HEK293 (cell line): Measurements from ENCODE around the gene PRKG2.

Experiments
- CTCF ChIA-PET: fragments of 350-600 bp; formaldehyde crosslinking; extraction: SDS; loops from one replicate; lab custom pipeline; 2021; ENCODE audit warnings: antibody characterized with exemption; lab: Yijun Ruan, JAX
- POLR2A ChIA-PET: fragments of 300-600 bp; formaldehyde crosslinking; extraction: SDS; loops from one replicate; lab custom pipeline; 2020; ENCODE audit warnings: antibody characterized with exemption, inconsistent platforms; lab: Yijun Ruan, JAX
- H3K27ac ChIP-seq: fragments of 200-500 bp; sonication (Bioruptor generic); 2 replicates; pipeline ENCODE4 v1.5.1; 2014; ENCODE audit warnings: low read depth, low read length, control low read depth, inconsistent platforms; ENCODE audit errors: extremely low read depth
- H3K36me3 ChIP-seq, 2 experiments: fragments of 200-500 bp in 1 of 2; sonication (Bioruptor generic) in 1 of 2; 1 replicate in 1 of 2; 2 replicates in 1 of 2; pipeline ENCODE4 v1.5.1; 2014 to 2017; ENCODE audit warnings: inconsistent platforms in 2 of 2, low read length in 2 of 2; ENCODE audit not compliant: control insufficient read depth in 2 of 2, insufficient read depth in 1 of 2
- H3K4me1 ChIP-seq: fragments of 200-500 bp; sonication (Bioruptor generic); 2 replicates; pipeline ENCODE4 v1.5.1; 2014; ENCODE audit warnings: mild to moderate bottlenecking, low read length, inconsistent platforms; ENCODE audit not compliant: control insufficient read depth, insufficient read depth
- H3K4me3 ChIP-seq: 2 replicates; pipeline ENCODE4 v1.5.1; 2011; ENCODE audit warnings: low read depth, mild to moderate bottlenecking, control low read depth, low read length, moderate library complexity
- H3K9me3 ChIP-seq: fragments of 200-500 bp; sonication (Bioruptor generic); 2 replicates; pipeline ENCODE4 v1.5.1; 2014; ENCODE audit warnings: low read depth, low read length, inconsistent platforms; ENCODE audit not compliant: control insufficient read depth, insufficient read depth
- AEBP2 ChIP-seq: fragments of 450-650 bp; formaldehyde crosslinking; IDR thresholded peaks from 2 replicates; pipeline ENCODE4 v1.5.1; 2016; ENCODE audit warnings: missing biosample characterization, missing genetic modification characterization, borderline replicate concordance
- BCL6B ChIP-seq: fragments of 450-650 bp; formaldehyde crosslinking; IDR thresholded peaks from 2 replicates; pipeline ENCODE4 v1.5.1; 2017; ENCODE audit warnings: missing biosample characterization, missing genetic modification characterization
- HOXD13 ChIP-seq: sonication (generic); formaldehyde crosslinking; IDR thresholded peaks from 2 replicates; pipeline ENCODE4 v1.8.0; 2022; ENCODE audit warnings: missing genetic modification reagents, borderline replicate concordance
- KLF8 ChIP-seq: fragments of 450-650 bp; formaldehyde crosslinking; IDR thresholded peaks from 2 replicates; pipeline ENCODE4 v1.5.1; 2016; ENCODE audit warnings: missing biosample characterization, missing genetic modification characterization
- OVOL3 ChIP-seq: fragments of 450-650 bp; formaldehyde crosslinking; IDR thresholded peaks from 2 replicates; pipeline ENCODE4 v1.5.1; 2016; ENCODE audit warnings: missing biosample characterization, missing genetic modification characterization
- ZBTB1 ChIP-seq: fragments of 450-650 bp; formaldehyde crosslinking; IDR thresholded peaks from 2 replicates; pipeline ENCODE4 v1.5.1; 2016; ENCODE audit warnings: missing biosample characterization, missing genetic modification characterization
- ZBTB7A ChIP-seq: fragments of 450-650 bp; formaldehyde crosslinking; IDR thresholded peaks from 2 replicates; pipeline ENCODE4 v1.5.1; 2016; ENCODE audit warnings: low read depth, missing biosample characterization, missing genetic modification characterization
- ZFP41 ChIP-seq: fragments of 450-650 bp; formaldehyde crosslinking; IDR thresholded peaks from 2 replicates; pipeline ENCODE4 v1.5.1; 2016; ENCODE audit warnings: missing biosample characterization, missing genetic modification characterization, borderline replicate concordance
- ZNF121 ChIP-seq: fragments of 450-650 bp; formaldehyde crosslinking; IDR thresholded peaks from 2 replicates; pipeline ENCODE4 v1.5.1; 2016; ENCODE audit warnings: missing biosample characterization, missing genetic modification characterization
- ZNF366 ChIP-seq: fragments of 450-650 bp; formaldehyde crosslinking; conservative IDR thresholded peaks from 2 replicates; pipeline ENCODE4 v1.5.1; 2016; ENCODE audit warnings: missing biosample characterization, missing genetic modification characterization
- ZNF561 ChIP-seq: fragments of 450-650 bp; IDR thresholded peaks from 2 replicates; pipeline ENCODE4 v1.5.1; 2018; ENCODE audit warnings: missing biosample characterization, missing genetic modification characterization, borderline replicate concordance
- ZNF600 ChIP-seq: fragments of 450-650 bp; formaldehyde crosslinking; IDR thresholded peaks from 2 replicates; pipeline ENCODE4 v1.5.1; 2016; ENCODE audit warnings: missing biosample characterization, missing genetic modification characterization
- TF ChIP-seq, protein P1 (sequence below): sonication (generic); formaldehyde crosslinking; IDR thresholded peaks from 2 replicates; pipeline ENCODE4 v1.8.1; 2022; ENCODE audit warnings: mild to moderate bottlenecking, moderate library complexity, missing genetic modification reagents
- TF ChIP-seq, protein P2 (sequence below): fragments of 450-650 bp; formaldehyde crosslinking; IDR thresholded peaks from 2 replicates; pipeline ENCODE4 v1.5.1; 2016; ENCODE audit warnings: missing biosample characterization, missing genetic modification characterization
- TF ChIP-seq, protein P3 (sequence below): fragments of 450-650 bp; formaldehyde crosslinking; IDR thresholded peaks from 2 replicates; pipeline ENCODE4 v1.5.1; 2016; ENCODE audit warnings: missing biosample characterization, missing genetic modification characterization, borderline replicate concordance

PRKG2 gene

DNA sequence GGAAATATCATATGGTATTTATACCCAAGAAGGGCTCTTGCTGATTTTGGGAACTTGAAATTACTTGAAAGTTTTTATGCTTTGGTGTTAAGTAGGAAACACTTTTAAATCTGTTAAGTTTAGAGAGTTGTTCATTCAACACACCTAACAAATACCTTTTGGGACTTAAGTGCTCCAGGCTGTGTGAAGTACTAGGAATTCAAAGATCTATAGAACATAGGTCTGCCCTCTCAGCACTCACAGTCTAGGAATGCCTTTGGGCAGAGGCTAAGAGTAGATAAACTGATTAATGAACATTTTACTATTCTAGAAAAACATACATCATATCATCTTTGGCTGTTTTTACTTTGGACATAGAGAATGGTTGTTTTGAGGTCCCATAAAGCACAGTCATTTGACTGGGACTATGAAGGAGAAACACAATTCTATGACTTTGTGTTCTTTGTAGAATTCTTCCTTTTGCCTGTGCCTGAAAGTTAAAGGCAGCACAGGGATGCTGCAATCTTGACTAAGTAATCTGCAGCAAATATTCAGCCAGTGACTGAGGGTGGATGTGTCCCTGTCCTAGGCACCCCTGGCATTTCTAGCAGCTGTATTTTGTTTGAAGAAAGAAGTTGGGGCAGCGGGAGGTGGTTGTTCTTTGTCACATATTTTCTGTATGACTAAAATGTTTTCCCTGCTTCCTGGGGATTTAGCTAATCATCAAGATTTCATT is 176.2 kb downstream of the PRKG2 start:
- Histone ChIP-seq H3K27ac (no peak overlapping the region), H3K36me3 (no peaks in the 10 kb centered on the region), H3K9me3 (no peaks in the 10 kb centered on the region), H3K4me1 (peaks cover 2% of the 10 kb centered on the region; the same call in 1 of the 2 replicates), H3K4me3 (no peak overlapping the region)
- ChIA-PET POLR2A (no interaction called here), CTCF (interaction anchor here (0.7 to 2.4 kb wide), 13 partner anchors 8 to 818 kb away, joined by 3 to 15 read pairs (median 5); partner anchors contain the start of gene BMP3)
- TF ChIP-seq HOXD13 (CRISPR knock-in tag) (no peak), ZNF121 (tag by site-specific recombination) (no peak), ZBTB7A (tag by site-specific recombination) (no peak), ZNF366 (tag by site-specific recombination) (no peak), KLF8 (tag by site-specific recombination) (no peak), ZNF561 (tag by site-specific recombination) (no peak), AEBP2 (tag by site-specific recombination) (no peak), ZFP41 (tag by site-specific recombination) (no peak), ZBTB1 (no peak), ZNF600 (no peak), OVOL3 (tag by site-specific recombination) (no peak), BCL6B (no peak)
- TF ChIP-seq, protein P1, sequence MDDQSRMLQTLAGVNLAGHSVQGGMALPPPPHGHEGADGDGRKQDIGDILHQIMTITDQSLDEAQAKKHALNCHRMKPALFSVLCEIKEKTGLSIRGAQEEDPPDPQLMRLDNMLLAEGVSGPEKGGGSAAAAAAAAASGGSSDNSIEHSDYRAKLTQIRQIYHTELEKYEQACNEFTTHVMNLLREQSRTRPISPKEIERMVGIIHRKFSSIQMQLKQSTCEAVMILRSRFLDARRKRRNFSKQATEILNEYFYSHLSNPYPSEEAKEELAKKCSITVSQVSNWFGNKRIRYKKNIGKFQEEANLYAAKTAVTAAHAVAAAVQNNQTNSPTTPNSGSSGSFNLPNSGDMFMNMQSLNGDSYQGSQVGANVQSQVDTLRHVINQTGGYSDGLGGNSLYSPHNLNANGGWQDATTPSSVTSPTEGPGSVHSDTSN (CRISPR knock-in tag): no peak
- TF ChIP-seq, protein P2, sequence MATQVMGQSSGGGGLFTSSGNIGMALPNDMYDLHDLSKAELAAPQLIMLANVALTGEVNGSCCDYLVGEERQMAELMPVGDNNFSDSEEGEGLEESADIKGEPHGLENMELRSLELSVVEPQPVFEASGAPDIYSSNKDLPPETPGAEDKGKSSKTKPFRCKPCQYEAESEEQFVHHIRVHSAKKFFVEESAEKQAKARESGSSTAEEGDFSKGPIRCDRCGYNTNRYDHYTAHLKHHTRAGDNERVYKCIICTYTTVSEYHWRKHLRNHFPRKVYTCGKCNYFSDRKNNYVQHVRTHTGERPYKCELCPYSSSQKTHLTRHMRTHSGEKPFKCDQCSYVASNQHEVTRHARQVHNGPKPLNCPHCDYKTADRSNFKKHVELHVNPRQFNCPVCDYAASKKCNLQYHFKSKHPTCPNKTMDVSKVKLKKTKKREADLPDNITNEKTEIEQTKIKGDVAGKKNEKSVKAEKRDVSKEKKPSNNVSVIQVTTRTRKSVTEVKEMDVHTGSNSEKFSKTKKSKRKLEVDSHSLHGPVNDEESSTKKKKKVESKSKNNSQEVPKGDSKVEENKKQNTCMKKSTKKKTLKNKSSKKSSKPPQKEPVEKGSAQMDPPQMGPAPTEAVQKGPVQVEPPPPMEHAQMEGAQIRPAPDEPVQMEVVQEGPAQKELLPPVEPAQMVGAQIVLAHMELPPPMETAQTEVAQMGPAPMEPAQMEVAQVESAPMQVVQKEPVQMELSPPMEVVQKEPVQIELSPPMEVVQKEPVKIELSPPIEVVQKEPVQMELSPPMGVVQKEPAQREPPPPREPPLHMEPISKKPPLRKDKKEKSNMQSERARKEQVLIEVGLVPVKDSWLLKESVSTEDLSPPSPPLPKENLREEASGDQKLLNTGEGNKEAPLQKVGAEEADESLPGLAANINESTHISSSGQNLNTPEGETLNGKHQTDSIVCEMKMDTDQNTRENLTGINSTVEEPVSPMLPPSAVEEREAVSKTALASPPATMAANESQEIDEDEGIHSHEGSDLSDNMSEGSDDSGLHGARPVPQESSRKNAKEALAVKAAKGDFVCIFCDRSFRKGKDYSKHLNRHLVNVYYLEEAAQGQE (tag by site-specific recombination): no peak
- TF ChIP-seq, protein P3, sequence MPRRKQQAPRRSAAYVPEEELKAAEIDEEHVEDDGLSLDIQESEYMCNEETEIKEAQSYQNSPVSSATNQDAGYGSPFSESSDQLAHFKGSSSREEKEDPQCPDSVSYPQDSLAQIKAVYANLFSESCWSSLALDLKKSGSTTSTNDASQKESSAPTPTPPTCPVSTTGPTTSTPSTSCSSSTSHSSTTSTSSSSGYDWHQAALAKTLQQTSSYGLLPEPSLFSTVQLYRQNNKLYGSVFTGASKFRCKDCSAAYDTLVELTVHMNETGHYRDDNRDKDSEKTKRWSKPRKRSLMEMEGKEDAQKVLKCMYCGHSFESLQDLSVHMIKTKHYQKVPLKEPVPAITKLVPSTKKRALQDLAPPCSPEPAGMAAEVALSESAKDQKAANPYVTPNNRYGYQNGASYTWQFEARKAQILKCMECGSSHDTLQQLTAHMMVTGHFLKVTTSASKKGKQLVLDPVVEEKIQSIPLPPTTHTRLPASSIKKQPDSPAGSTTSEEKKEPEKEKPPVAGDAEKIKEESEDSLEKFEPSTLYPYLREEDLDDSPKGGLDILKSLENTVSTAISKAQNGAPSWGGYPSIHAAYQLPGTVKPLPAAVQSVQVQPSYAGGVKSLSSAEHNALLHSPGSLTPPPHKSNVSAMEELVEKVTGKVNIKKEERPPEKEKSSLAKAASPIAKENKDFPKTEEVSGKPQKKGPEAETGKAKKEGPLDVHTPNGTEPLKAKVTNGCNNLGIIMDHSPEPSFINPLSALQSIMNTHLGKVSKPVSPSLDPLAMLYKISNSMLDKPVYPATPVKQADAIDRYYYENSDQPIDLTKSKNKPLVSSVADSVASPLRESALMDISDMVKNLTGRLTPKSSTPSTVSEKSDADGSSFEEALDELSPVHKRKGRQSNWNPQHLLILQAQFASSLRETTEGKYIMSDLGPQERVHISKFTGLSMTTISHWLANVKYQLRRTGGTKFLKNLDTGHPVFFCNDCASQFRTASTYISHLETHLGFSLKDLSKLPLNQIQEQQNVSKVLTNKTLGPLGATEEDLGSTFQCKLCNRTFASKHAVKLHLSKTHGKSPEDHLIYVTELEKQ: no peak
